ENCODE measurements around the gene RBM4B.
"Not testable (repeated sequence)": the region's sequence is repeated elsewhere in the genome, so short reads cannot be mapped to it uniquely, and the experiment has no call there.

RBM4B gene

GRCh38 chr11:66641834-66642233, 35.9 kb downstream of the RBM4B start:
- DNase-seq (ENCODE audit: low read depth), result no peak

DNA sequence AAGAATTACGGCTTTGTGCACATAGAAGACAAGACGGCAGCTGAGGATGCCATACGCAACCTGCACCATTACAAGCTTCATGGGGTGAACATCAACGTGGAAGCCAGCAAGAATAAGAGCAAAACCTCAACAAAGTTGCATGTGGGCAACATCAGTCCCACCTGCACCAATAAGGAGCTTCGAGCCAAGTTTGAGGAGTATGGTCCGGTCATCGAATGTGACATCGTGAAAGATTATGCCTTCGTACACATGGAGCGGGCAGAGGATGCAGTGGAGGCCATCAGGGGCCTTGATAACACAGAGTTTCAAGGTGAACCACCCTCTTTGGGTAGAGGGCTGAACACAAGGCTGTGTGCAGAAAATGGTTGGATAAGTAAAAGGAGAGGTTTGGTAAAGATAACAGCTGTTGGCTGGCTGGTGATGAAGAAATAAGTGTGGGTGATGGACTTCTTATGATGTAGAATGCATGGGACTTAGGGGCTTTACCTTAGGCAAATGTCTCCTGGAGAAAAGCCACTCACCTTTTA, 37.8 kb downstream of the RBM4B start:
- DNase-seq (ENCODE audit: low read depth), result not testable (repeated sequence)

DNA sequence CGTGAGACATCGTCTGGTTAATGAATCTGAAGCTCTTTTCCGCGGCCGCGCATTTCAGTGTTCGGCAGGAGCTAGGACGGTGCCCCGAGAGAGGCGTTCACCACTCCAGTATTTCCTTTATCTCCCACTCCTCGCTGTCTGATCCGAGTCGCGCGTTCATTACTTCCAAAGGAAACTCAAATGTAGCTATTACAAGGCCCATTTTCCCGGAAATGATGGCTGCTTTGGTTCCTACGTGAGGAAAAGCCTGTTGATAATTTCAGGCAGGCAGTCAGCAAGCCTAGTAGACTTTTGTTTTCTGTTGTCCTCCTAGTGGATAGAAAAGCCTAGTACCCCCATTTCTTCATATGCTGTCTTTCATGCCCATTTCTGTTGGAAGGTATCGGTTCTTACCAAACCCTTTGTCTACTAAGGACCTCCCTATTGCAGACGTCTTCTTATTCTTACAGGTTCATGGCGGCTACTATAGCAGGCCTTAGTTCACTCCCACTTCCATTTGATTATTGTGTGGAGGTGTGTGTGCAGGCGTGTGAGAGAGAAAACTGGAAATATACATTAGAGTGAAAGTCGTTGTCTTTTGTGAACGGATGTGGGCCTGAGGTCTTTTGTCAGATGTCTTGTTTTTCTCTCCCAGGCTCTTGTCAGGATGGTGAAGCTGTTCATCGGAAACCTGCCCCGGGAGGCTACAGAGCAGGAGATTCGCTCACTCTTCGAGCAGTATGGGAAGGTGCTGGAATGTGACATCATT, 38.4 kb downstream of the RBM4B start:
- DNase-seq (ENCODE audit: low read depth), result peak; percentile 38

GRCh38 chr11:66638177-66639065, 39.3 kb downstream of the RBM4B start, which contains the start of gene RBM4:
Gene RBM4, plus strand, starts transcription at chr11:66638703. Its CDS starts 1,009 bp downstream, at chr11:66639712.
- DNase-seq (ENCODE audit: low read depth), result peak; percentile 98

GRCh38 chr11:66637557-66638176, 40.0 kb downstream of the RBM4B start:
- DNase-seq (ENCODE audit: low read depth), result no peak

- no peak for DNase-seq (ENCODE audit: low read depth)
These were observed 41.3 kb downstream of the RBM4B start for GRCh38 chr11:66636411-66636810.

GRCh38 chr11:66632952-66633351, 44.7 kb downstream of the RBM4B start:
- no peak for DNase-seq (ENCODE audit: low read depth)

- DNase-seq (ENCODE audit: low read depth), result no peak
These were observed 45.8 kb downstream of the RBM4B start for GRCh38 chr11:66631883-66632282.

DNA sequence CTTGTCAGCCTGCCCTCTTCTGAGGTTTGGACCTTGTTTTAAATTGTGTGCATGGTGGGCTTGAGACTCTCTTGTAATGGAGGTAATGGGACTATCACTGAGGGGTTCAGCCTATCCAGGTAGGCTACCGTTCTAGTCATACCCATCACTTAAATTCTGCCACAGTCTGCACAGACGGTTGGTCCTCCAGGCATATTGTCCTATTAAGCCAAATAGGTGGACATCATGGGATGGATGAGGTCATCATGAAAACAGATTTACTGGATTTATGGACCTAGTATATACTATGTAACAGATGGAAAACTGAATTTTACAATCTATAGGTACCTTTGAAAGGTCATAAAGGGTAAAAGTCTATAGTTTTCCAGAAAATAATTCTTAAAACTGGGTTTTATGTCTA, 48.3 kb downstream of the RBM4B start:
- DNase-seq (ENCODE audit: low read depth), result no peak

- no peak for DNase-seq (ENCODE audit: low read depth)
These were observed 49.6 kb downstream of the RBM4B start for GRCh38 chr11:66628061-66628603.

DNA sequence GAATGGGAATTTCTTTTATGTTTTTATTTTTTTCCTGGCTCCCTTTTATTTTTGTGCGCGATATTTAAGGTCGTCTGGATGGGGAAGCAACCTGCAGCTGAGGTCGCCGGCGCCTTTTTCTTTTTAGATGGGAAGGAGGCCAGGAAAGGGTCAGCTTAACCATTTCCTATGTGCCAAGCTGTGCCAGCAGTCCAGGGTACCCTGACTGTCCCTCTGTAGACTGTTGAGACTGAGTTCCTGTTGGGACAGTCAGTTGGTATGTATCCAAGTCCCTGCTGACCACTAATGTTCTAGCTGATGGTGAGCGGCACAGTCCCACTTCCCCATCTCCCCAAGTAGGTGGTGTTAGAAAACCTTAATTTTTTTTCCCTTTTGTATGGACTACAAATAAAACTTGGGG, 50.8 kb downstream of the RBM4B start:
- DNase-seq (ENCODE audit: low read depth), result no peak

DNA sequence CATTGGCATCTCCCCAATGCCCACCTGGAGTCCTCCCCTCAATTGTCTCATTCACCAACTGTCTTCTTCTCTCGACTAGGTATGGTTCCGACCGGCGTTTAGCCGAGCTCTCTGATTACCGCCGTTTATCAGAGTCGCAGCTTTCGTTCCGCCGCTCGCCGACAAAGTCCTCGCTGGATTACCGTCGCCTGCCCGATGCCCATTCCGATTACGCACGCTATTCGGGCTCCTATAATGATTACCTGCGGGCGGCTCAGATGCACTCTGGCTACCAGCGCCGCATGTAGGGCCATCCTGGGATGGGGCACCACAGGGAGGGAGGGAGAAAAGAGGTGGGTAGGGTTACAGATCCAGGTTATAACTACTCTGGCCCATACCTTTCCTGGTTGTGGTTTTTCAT, 51.3 kb downstream of the RBM4B start:
- DNase-seq (ENCODE audit: low read depth), result no peak

DNA sequence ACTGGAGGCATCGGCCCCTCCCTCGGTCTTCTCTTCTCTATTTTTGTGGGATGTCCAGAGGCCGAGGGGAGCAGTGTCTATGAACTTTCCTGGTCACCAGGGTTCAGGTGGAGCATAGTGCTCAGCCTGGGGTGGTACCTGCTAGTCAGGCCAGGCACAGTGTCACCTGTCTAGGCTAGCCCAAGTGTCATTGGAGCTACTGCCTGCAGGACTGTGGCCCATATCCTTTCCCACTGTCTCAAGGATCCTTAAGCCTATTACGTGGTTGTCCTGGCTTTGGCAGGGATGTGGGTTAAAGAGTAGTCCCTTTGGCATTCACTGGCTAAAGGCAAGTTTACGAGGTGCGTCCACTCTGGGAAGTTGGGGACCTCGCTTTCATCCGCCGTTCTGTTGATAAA, 51.9 kb downstream of the RBM4B start:
- DNase-seq (ENCODE audit: low read depth), result no peak

DNA sequence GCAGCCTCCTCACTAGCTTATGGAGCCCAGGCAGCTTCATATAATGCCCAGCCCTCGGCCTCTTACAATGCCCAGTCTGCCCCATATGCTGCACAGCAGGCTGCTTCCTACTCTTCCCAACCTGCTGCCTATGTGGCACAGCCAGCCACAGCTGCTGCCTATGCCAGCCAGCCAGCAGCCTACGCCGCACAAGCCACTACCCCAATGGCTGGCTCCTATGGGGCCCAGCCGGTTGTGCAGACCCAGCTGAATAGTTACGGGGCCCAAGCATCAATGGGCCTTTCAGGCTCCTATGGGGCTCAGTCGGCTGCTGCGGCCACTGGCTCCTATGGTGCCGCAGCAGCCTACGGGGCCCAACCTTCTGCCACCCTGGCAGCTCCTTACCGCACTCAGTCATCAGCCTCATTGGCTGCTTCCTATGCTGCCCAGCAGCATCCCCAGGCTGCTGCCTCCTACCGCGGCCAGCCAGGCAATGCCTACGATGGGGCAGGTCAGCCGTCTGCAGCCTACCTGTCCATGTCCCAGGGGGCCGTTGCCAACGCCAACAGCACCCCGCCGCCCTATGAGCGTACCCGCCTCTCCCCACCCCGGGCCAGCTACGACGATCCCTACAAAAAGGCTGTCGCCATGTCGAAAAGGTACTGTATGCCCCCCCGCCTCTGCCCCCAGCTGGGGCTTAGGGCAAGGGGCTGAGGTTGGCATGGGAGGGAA, 52.5 kb downstream of the RBM4B start:
- no peak for DNase-seq (ENCODE audit: low read depth)

DNA sequence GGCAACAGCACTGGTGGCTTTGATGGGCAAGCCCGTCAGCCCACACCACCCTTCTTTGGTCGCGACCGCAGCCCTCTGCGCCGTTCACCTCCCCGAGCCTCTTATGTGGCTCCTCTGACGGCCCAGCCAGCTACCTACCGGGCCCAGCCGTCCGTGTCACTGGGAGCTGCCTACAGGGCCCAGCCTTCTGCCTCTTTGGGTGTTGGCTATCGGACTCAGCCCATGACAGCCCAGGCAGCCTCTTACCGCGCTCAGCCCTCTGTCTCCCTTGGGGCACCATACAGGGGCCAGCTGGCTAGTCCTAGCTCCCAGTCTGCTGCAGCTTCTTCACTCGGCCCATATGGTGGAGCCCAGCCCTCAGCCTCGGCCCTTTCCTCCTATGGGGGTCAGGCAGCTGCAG, 53.2 kb downstream of the RBM4B start:
- DNase-seq (ENCODE audit: low read depth), result no peak

- no peak for DNase-seq (ENCODE audit: low read depth)
These were observed 58.6 kb downstream of the RBM4B start for GRCh38 chr11:66619080-66619554.

DNA sequence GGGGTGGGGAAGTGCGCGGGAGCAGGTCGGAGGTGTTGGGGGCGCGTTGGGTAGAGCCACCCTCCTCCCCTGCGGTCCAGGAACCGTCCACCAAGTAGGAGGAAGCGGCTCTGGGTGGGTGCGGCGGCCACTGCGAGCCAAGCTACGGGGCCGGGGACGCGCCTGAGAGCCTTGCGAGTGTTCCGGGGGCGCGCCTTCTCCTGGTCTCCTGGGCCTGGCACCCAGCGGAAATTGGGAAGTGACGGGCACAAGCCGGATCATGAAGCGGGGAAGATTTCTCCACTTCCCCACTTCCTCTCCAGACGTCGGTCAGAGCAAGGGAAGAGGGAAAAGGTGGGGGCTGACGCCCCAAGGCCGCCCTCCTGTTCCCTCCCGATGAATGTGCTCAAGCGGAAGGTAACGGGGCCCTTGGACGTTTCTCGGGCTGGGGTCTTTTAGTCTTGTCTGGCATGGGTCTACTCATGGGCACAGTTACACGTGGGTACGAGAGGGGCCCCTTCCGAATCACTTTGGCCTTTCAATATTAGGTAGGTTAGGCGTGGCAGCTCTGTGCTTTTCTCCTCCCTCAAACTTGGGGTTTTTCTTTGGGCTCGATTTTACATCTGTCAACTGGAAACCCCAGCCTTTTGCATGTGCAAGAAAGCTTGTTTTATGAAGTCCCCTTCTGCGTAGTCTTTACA, 60.4 kb downstream of the RBM4B start:
- DNase-seq (ENCODE audit: low read depth), result no peak

DNA sequence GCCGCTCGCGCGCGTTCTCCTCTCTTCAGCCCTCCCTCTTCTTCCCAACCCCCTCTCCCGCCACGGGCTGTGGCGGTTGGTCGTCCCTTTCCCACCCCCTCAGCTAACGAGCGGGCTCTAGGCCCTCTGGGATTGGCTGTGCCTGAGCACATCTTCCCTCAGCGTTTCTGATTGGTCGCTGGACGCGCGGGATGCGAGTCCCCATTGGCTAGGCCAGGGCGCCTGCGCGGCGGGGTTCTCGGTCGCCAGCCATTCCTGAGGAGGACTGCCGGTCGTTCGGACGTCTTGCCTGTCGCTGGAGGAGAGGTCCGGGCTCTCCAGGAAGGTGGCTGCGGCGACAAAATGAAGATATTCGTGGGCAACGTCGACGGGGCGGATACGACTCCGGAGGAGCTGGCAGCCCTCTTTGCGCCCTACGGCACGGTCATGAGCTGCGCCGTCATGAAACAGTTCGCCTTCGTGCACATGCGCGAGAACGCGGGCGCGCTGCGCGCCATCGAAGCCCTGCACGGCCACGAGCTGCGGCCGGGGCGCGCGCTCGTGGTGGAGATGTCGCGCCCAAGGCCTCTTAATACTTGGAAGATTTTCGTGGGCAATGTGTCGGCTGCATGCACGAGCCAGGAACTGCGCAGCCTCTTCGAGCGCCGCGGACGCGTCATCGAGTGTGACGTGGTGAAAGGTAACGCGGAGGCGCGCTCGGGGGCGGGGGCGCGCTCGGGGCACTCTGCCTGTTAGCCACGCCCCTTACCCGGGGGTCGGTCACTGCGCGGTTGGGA, 61.1 kb downstream of the RBM4B start, which contains the start of gene RBM14:
RBM14 (plus strand) TSS at position 252 of the 776 bp plus-strand sequence; CDS start at position 343, 91 bp downstream.
- peak; percentile 100 for DNase-seq (ENCODE audit: low read depth)

Measured in CMK (cell line).